Chondrocyte (in vitro differentiated cells): ENCODE measurements around the gene SPRED2. TPM values are rescaled to one million over a fixed set of nuclear protein-coding genes. Genes with fewer than 3 reads are reported as not detected.

Experiments used
- DNase-seq: peaks from one replicate; pipeline ENCODE4 v3.0.0; 2021; ENCODE audit warnings: mixed read lengths, low spot score
- H3K27ac Mint-ChIP-seq: one replicate; pipeline ENCODE4 v1.8.0; 2021; ENCODE audit warnings: mild to moderate bottlenecking, moderate library complexity, mixed read lengths; ENCODE audit not compliant: unreplicated experiment
- H3K27me3 Mint-ChIP-seq: 2 replicates; pipeline ENCODE4 v1.8.0; 2021; ENCODE audit warnings: low read depth, mixed read lengths
- H3K36me3 Mint-ChIP-seq: 2 replicates; pipeline ENCODE4 v1.8.0; 2021; ENCODE audit warnings: low read depth, mixed read lengths
- H3K4me1 Mint-ChIP-seq: 2 replicates; pipeline ENCODE4 v1.8.0; 2021; ENCODE audit warnings: low read depth, mild to moderate bottlenecking, mixed read lengths
- H3K4me3 Mint-ChIP-seq: one replicate; pipeline ENCODE4 v1.8.0; 2021; ENCODE audit warnings: mild to moderate bottlenecking, moderate library complexity, mixed read lengths; ENCODE audit not compliant: unreplicated experiment
- H3K9me3 Mint-ChIP-seq: 2 replicates; pipeline ENCODE4 v1.8.0; 2021; ENCODE audit warnings: low read depth, mixed read lengths
- total RNA-seq: library from RNA; stranded (reverse); gene quantifications from 3 replicates; pipeline ENCODE4 v1.2.1, GENCODE V29; 2021
- TF ChIP-seq, protein P1 (sequence below): fragments of 200-600 bp; sonication (generic); IDR thresholded peaks from 2 replicates; pipeline ENCODE4 v1.5.0; 2021; ENCODE audit warnings: antibody characterized with exemption, mild to moderate bottlenecking, moderate library complexity

SPRED2 gene
- total RNA-seq, 1 donor from 2014 or later: 23.1 TPM

DNA sequence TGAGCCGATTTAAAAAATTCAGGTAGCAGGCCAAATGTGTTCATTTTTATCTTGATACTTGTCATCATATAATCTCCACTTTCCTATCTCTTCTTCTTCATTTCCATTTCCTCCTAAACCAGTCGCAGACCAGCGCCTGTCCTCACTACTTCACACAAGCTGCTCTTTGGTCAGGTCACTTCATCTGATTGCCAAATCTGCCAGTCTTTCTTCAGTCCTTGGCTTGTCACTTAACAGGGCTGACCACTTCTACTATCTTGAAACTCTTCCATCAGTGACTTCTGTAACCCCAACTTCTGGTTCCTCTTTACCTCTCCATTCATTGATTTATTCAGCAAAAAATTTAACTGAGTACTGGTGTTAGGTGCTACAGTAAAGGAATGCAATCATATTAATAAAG lies 18.0 kb upstream of the SPRED2 start:
- H3K36me3 Mint-ChIP-seq: no peaks in the 10 kb centered on the region
- peaks cover 3% of the 10 kb centered on the region for H3K4me1 Mint-ChIP-seq
- DNase-seq: no peak
- no peak overlapping the region for H3K4me3 Mint-ChIP-seq
- H3K27me3 Mint-ChIP-seq: no peaks in the 10 kb centered on the region
- H3K9me3 Mint-ChIP-seq: peaks cover 7% of the 10 kb centered on the region
- H3K27ac Mint-ChIP-seq: no peak overlapping the region
- TF ChIP-seq, protein P1, sequence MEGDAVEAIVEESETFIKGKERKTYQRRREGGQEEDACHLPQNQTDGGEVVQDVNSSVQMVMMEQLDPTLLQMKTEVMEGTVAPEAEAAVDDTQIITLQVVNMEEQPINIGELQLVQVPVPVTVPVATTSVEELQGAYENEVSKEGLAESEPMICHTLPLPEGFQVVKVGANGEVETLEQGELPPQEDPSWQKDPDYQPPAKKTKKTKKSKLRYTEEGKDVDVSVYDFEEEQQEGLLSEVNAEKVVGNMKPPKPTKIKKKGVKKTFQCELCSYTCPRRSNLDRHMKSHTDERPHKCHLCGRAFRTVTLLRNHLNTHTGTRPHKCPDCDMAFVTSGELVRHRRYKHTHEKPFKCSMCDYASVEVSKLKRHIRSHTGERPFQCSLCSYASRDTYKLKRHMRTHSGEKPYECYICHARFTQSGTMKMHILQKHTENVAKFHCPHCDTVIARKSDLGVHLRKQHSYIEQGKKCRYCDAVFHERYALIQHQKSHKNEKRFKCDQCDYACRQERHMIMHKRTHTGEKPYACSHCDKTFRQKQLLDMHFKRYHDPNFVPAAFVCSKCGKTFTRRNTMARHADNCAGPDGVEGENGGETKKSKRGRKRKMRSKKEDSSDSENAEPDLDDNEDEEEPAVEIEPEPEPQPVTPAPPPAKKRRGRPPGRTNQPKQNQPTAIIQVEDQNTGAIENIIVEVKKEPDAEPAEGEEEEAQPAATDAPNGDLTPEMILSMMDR: no peak

DNA sequence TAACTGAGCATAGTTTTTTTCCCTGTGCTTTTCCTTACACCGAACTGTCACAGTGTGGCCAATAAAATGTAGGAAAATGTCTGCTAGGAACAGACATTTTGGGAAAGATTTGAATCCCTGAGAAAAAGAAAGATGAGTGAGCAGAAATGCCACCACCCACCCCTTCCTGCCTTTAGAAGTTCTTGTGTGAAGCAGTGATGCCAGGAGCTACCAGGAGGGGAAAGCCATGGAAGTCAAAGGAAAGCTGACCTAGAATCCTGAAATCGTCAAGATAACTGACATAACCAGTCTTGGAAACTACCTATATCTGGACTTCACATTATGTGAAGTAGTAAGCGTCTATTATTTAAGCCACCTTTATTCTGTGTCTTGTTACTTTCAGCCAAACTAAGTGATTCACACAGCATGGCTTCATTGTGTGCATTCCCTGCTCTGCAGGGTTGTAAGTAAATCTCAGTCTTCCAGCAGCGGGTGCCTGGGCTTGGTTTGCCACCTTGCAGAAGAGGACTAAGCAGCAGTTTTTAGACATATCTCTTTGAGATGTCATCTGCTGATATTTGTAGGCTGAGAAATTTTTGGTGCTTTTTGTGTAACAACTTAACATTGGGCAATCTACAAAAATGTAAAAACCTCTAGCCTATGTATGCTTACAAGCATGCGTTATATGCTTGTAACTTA lies 11.2 kb upstream of the SPRED2 start:
- TF ChIP-seq, protein P1: no peak
- Mint-ChIP-seq H3K27ac (no peak overlapping the region), H3K4me1 (peaks cover 6% of the 10 kb centered on the region), H3K36me3 (no peaks in the 10 kb centered on the region), H3K27me3 (no peaks in the 10 kb centered on the region), H3K4me3 (no peak overlapping the region), H3K9me3 (peaks cover 7% of the 10 kb centered on the region)
- no peak for DNase-seq

DNA sequence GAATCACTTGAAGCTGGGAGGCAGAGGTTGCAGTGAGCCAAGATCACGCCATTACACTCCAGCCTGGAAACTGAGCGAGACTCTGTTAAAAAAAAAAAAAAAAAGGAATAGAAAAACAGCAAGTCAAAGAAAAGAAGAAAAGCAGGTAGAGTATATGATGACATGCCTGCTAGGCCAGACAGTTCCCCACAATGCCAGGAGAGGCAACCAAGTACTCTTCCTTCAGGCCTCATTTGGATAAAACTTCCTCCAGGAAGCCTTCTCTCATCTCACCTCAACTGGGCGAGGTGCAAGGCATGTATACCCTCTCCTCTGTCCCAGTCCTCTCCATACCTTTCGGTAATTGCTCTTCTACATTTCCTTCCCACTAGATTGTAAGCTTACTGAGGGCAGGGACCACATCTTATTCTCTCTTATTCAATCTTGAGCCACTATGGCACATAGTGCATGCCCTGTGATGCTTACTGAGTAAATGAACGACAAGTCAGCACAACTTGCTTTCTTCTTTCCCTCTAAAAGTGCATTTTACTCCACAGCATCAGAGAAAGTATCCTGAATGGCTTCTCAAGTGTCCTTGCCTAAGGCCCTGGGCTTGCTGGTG lies 10.1 kb upstream of the SPRED2 start:
- Mint-ChIP-seq H3K27ac (no peak overlapping the region), H3K27me3 (no peaks in the 10 kb centered on the region), H3K4me1 (peaks cover 9% of the 10 kb centered on the region), H3K4me3 (no peak overlapping the region), H3K9me3 (peaks cover under 1% of the 10 kb centered on the region), H3K36me3 (no peaks in the 10 kb centered on the region)
- DNase-seq: no peak
- TF ChIP-seq, protein P1: no peak

GRCh38 chr2:65438137-65438899 lies 5.9 kb upstream of the SPRED2 start:
- Mint-ChIP-seq H3K4me3 (no peak overlapping the region), H3K4me1 (peaks cover 17% of the 10 kb centered on the region), H3K27ac (no peak overlapping the region), H3K36me3 (peaks cover 2% of the 10 kb centered on the region), H3K9me3 (no peaks in the 10 kb centered on the region), H3K27me3 (no peaks in the 10 kb centered on the region)
- DNase-seq: no peak
- TF ChIP-seq, protein P1: no peak

DNA sequence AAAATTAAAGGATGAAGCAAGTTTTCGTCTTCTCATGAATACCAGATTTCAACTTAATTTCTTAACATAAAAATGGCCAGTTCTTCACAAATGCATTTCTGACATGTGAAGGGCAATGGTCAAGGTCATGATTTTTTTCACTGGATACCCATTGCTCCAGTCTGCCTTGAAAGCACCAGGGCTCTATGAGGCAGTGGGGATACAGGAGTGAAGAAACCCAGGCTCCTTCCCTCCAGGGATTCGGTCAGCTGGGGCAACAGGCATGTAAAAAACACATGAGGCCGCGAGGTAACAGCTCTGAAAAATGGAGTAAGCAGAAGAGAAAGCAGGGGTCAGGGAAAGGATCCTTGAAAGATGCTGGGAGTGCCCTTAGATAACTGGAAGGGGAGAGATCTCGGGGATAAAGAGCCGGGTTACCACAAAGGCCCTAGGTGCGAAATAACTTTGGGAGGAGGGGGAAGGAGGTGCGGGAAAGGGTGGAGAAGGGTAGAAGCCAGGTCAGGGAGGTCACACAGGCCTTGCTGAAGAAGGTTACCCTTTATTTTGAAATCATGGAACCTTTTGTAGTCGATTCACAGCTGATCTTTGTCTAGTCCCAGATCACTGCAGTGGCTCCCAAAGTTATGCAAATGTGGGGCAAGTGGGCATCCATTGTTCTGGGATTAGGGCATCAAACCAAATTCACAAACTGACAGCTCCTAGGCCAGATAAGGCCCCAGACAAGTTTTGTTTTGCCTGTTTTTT lies 5.2 kb upstream of the SPRED2 start:
- Mint-ChIP-seq H3K9me3 (no peaks in the 10 kb centered on the region), H3K27ac (peak overlapping the region; percentile 100), H3K4me1 (peaks cover 20% of the 10 kb centered on the region), H3K36me3 (peaks cover 2% of the 10 kb centered on the region), H3K4me3 (peak overlapping the region; percentile 100), H3K27me3 (no peaks in the 10 kb centered on the region)
- TF ChIP-seq, protein P1: no peak
- DNase-seq: no peak
